T47D (cell line): Measurements from ENCODE around the gene SNRNP200.
A peak's percentile ranks its signal among the peaks of the same experiment; 100 is the strongest.

Source experiments
- DNase-seq, 2 experiments: peaks; one replicate each; pipeline versions ENCODE4 v3.0.0 to v3.0.0-alpha.2; 2011 to 2012; ENCODE audit warnings: low read depth in 1 of 2, low spot score in 1 of 2
- JUND ChIP-seq: IDR thresholded peaks from 2 replicates; pipeline ENCODE4 v1.6.1; 2012; ENCODE audit warnings: low read depth
- in situ Hi-C: cut with HindIII; loops from 2 replicates; pipeline ENCODE4 v1.10.0; 2016; ENCODE audit warnings: low sequenced_read_pairs, low pct_unique_long_range_greater_than_20kb

SNRNP200 gene

GRCh38 chr2:96233436-96233835, 71.9 kb downstream of the SNRNP200 start:
- no peak for DNase-seq
- in situ Hi-C loops, result no loop called here
- TF ChIP-seq JUND, result no peak

- no peak for DNase-seq
- in situ Hi-C loops, result no loop called here
- TF ChIP-seq JUND, result no peak
These were observed 74.0 kb downstream of the SNRNP200 start for GRCh38 chr2:96231316-96231715.

GRCh38 chr2:96225016-96225533, 80.3 kb downstream of the SNRNP200 start:
- in situ Hi-C loops, result no loop called here
- DNase-seq, result peak in 1 of 2 experiments; percentile 6
- no peak for TF ChIP-seq JUND
